Testis (tissue), 3 donors: ENCODE measurements around the gene CACNA1C. TPM values are rescaled to one million over a fixed set of nuclear protein-coding genes. Genes with fewer than 3 reads are reported as not detected.

ENCODE experiments used
- DNase-seq: peaks from one replicate; pipeline ENCODE4 v3.0.0-alpha.2; 2019
- H3K27ac ChIP-seq, 2 donors: fragments of 200-600 bp; sonication (generic); one replicate each; pipeline ENCODE4 v1.5.1; 2019
- H3K27me3 ChIP-seq: fragments of 200-600 bp; sonication (generic); one replicate; pipeline ENCODE4 v1.5.1; 2019
- H3K36me3 ChIP-seq: fragments of 200-600 bp; sonication (generic); one replicate; pipeline ENCODE4 v1.5.1; 2017; ENCODE audit warnings: low read depth; ENCODE audit errors: missing control alignments
- H3K4me1 ChIP-seq: fragments of 200-600 bp; sonication (generic); one replicate; pipeline ENCODE4 v1.5.1; 2019
- H3K4me3 ChIP-seq, 2 donors: fragments of 200-600 bp; sonication (generic); one replicate each; pipeline ENCODE4 v1.5.1; 2017 to 2019
- H3K9me3 ChIP-seq: fragments of 200-600 bp; sonication (generic); one replicate; pipeline ENCODE4 v1.5.1; 2017
- CTCF ChIP-seq, 3 experiments: fragments of 450-650 bp in 2 of 3; fragments of 200-600 bp in 1 of 3; sonication (generic) in 1 of 3; IDR thresholded peaks; one replicate each; pipeline ENCODE4 v1.5.1; 2016 to 2019; ENCODE audit warnings: antibody characterized with exemption in 3 of 3, mild to moderate bottlenecking in 2 of 3, moderate library complexity in 1 of 3
- POLR2A ChIP-seq: fragments of 450-650 bp; IDR thresholded peaks from one replicate; pipeline ENCODE4 v1.6.1; 2017; ENCODE audit warnings: antibody characterized with exemption, mild to moderate bottlenecking, moderate library complexity
- WGBS, 2 donors: methylation state at CpG; one replicate each; pipeline ENCODE4 v1.1.5; 2018; 5-methylcytosine and 5-hydroxymethylcytosine counted together
- intact Hi-C: fragments of 100-400 bp; cut with DNase I; formaldehyde crosslinking; loops from one replicate; pipeline ENCODE4 v1.15.1; 2023; ENCODE audit warnings: low total_unique reads
- polyA plus RNA-seq: library from polyadenylated mRNA; stranded (reverse); fragments of 350-450 nt; fragmentation: Illumina TruSeq; extraction: RNeasy Lipid Tissue Mini Kit (QIAGEN cat#74804); gene quantifications from one replicate; pipeline ENCODE4 v1.2.3, GENCODE V29; 2014; ENCODE audit warnings: low read depth, low replicate concordance; ENCODE audit not compliant: insufficient read depth
- total RNA-seq, 2 donors: library from RNA; depleted of rRNA; stranded (reverse); fragments of >200 nt; gene quantifications; one replicate each; pipeline ENCODE4 v1.2.3, GENCODE V29; 2016

CACNA1C gene
- total and polyA plus RNA-seq, 3 donors from 2014 or later = 20.3 to 36.8 (median 32.0) TPM

DNA sequence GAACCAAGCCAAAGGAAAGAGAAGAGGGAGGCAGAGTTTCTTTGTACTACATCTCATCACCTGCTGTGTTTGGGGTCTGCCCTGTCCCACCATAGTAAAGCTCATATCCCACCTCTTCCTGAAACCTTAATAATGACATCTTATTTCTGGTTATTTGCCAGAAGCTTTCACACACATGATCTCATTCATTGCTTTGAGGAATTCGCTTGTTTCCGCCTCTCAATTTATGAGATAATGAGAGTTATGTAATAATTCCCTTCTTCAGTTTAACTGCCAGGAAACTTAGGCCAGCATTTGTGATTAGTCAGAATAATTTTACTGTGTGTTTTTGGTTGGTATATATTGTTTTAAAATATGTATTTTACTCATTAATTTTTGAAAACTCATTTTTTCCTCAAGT lies 205.2 kb downstream of the CACNA1C start:
- H3K36me3 ChIP-seq = no peaks in the 10 kb centered on the region
- H3K27ac ChIP-seq = no peak overlapping the region
- no peaks in the 10 kb centered on the region for H3K27me3 ChIP-seq
- DNase-seq = no peak
- 77 to 91% methylated on average over 2 of the region's 2 CpGs for WGBS, 2 donors
- H3K9me3 ChIP-seq = no peaks in the 10 kb centered on the region
- intact Hi-C loops = no loop called here
- no peaks in the 10 kb centered on the region for H3K4me1 ChIP-seq
- no peak overlapping the region for H3K4me3 ChIP-seq
- TF ChIP-seq POLR2A (no peak), CTCF (IDR thresholded peaks at IDR 0.05) (no peak)

DNA sequence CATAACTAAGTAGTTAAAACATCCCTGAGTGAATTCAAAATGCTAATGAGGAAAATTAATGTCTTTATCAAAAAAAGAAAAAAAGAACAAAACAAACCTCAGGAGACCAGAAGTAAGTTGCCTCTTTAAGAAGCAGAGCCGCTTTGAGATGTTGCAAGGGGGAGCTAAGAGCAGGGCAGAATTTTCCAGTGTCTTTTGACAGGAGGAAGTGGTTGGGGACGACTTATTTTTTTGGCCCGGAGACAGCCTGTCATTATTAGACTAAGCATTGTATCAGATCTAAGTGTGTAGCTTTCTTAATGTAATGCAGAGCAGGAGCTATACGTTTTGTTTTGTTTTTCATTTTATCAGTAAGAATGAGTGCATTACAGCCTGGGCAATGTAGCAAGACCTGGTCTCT lies 206.6 kb downstream of the CACNA1C start:
- no peak for DNase-seq
- 71 to 72% methylated on average over 4 of the region's 4 CpGs for WGBS, 2 donors
- Histone ChIP-seq H3K4me3 (no peak overlapping the region), H3K4me1 (no peaks in the 10 kb centered on the region), H3K27ac (no peak overlapping the region), H3K9me3 (no peaks in the 10 kb centered on the region), H3K36me3 (no peaks in the 10 kb centered on the region), H3K27me3 (no peaks in the 10 kb centered on the region)
- intact Hi-C loops = no loop called here
- TF ChIP-seq CTCF (IDR thresholded peaks at IDR 0.05) (no peak), POLR2A (no peak)

- Histone ChIP-seq H3K9me3 (no peaks in the 10 kb centered on the region), H3K4me1 (peaks cover 3% of the 10 kb centered on the region), H3K27me3 (no peaks in the 10 kb centered on the region), H3K27ac (no peak overlapping the region), H3K4me3 (no peak overlapping the region), H3K36me3 (no peaks in the 10 kb centered on the region)
- no peak for DNase-seq
- TF ChIP-seq CTCF (IDR thresholded peaks at IDR 0.05) = no peak
- no peak for TF ChIP-seq POLR2A
- intact Hi-C loops = no loop called here
- 89 to 91% methylated on average over 3 of the region's 3 CpGs for WGBS, 2 donors
Measured at GRCh38 chr12:2260441-2260840, 207.7 kb downstream of the CACNA1C start.

DNA sequence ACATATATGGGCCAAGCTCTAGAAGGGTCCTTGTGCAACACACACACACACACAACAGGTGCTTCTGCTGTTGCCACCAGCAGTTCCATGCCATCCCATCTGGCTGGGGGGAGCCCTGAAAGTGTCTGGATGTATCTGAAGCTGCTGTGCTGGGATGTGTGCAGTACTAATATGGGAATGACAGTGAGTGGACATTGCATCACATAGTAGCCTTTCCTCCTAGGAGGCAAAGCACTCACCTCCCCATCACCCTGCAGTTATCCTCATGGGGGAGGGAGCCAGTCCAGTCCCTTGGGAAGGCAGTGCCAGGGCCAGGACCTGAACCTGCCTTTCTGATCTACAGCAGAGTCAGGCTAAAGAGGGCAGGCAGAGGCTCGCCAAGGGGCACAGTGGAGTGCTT lies 208.9 kb downstream of the CACNA1C start:
- TF ChIP-seq CTCF (IDR thresholded peaks at IDR 0.05) (no peak), POLR2A (no peak)
- WGBS, 2 donors = 82 to 100% methylated on average over 1 of the region's 1 CpG
- no peak overlapping the region for H3K27ac ChIP-seq
- H3K9me3 ChIP-seq = no peaks in the 10 kb centered on the region
- H3K4me3 ChIP-seq = no peak overlapping the region
- peaks cover 3% of the 10 kb centered on the region for H3K4me1 ChIP-seq
- no peaks in the 10 kb centered on the region for H3K36me3 ChIP-seq
- intact Hi-C loops = no loop called here
- H3K27me3 ChIP-seq = no peaks in the 10 kb centered on the region
- DNase-seq = no peak

DNA sequence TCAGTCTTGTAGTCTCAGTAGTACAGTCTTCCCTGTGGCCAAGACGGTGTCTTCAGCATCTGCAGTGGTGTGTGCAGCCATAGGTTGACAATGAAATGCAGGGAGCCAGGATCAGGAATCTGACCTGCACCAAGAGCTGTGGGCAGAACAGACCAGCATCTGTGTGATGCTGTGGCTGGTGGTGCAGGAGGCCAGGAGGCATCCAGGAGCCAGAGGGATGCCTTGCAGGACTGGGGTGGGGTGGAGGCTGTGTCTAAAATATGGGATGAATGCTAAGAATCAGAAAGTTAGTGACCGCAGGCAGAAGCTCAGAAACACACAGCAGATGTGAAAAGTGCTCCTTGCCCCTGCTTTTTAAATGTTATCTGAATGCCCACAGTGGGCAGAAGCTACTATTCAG lies 209.7 kb downstream of the CACNA1C start:
- H3K9me3 ChIP-seq = no peaks in the 10 kb centered on the region
- no peak for DNase-seq
- no peak overlapping the region for H3K4me3 ChIP-seq
- H3K36me3 ChIP-seq = no peaks in the 10 kb centered on the region
- H3K27me3 ChIP-seq = no peaks in the 10 kb centered on the region
- intact Hi-C loops = no loop called here
- 86 to 93% methylated on average over 2 of the region's 2 CpGs for WGBS, 2 donors
- TF ChIP-seq CTCF (IDR thresholded peaks at IDR 0.05) = no peak
- TF ChIP-seq POLR2A = no peak
- peaks cover 3% of the 10 kb centered on the region for H3K4me1 ChIP-seq
- H3K27ac ChIP-seq = no peak overlapping the region
